Body of pancreas (tissue), 4 donors: Measurements from ENCODE around the gene GRID1. TPM values are rescaled to one million over a fixed set of nuclear protein-coding genes. Genes with fewer than 3 reads are reported as not detected.

Experiments
- ATAC-seq: fragments of 150-250 bp; one replicate; pipeline ENCODE4 v1.9.1; 2016
- DNase-seq, 4 donors: peaks; one replicate each; pipeline ENCODE4 v3.0.0-alpha.2; 2019
- H3K27ac ChIP-seq, 4 donors: fragments of 200-600 bp; sonication (generic); 1 replicate in 3 of 4; 2 replicates in 1 of 4; pipeline versions ENCODE4 v1.5.1 to v1.6.1; 2016 to 2019; ENCODE audit warnings: mild to moderate bottlenecking in 1 of 4, mixed read lengths in 1 of 4, moderate library complexity in 1 of 4
- H3K27me3 ChIP-seq, 2 donors: fragments of 200-600 bp; sonication (generic); one replicate each; pipeline ENCODE4 v1.6.0; 2016; ENCODE audit warnings: mild to moderate bottlenecking in 1 of 2
- H3K36me3 ChIP-seq, 2 donors: fragments of 200-600 bp; sonication (generic); replicated peaks in 1 of 2; 2 replicates each; pipeline ENCODE4 v1.5.1; 2016; ENCODE audit warnings: low read depth in 2 of 2; ENCODE audit not compliant: insufficient read depth in 1 of 2
- H3K4me1 ChIP-seq: fragments of 200-600 bp; sonication (generic); one replicate; pipeline ENCODE4 v1.6.0; 2016
- H3K4me3 ChIP-seq, 2 donors: fragments of 200-600 bp; sonication (generic); 1 replicate in 1 of 2; 2 replicates in 1 of 2; pipeline ENCODE4 v1.5.1; 2016 to 2019
- H3K9me3 ChIP-seq, 3 donors: fragments of 200-600 bp; sonication (generic); 1 replicate in 2 of 3; 2 replicates in 1 of 3; pipeline ENCODE4 v1.5.1; 2016
- CTCF ChIP-seq, 7 experiments: fragments of 450-650 bp in 4 of 7; fragments of 200-600 bp in 3 of 7; sonication (generic) in 3 of 7; IDR thresholded peaks; one replicate each; pipeline ENCODE4 v1.5.1; 2016 to 2019; ENCODE audit warnings: antibody characterized with exemption in 7 of 7
- POLR2A ChIP-seq, 3 donors: fragments of 450-650 bp; IDR thresholded peaks; one replicate each; pipeline ENCODE4 v1.6.1; 2016; ENCODE audit warnings: antibody characterized with exemption in 3 of 3, mild to moderate bottlenecking in 2 of 3
- WGBS, 2 donors: methylation state at CpG; one replicate each; pipeline ENCODE4 v1.1.5; 2017; 5-methylcytosine and 5-hydroxymethylcytosine counted together
- intact Hi-C: fragments of 100-400 bp; cut with DNase I; formaldehyde crosslinking; loops from one replicate; pipeline ENCODE4 v1.15.1; 2023
- total RNA-seq, 2 donors: library from RNA; depleted of rRNA; stranded (reverse); fragments of >200 nt; gene quantifications; one replicate each; pipeline ENCODE4 v1.1.0, GENCODE V29; 2016

GRID1 gene
- total RNA-seq, 2 donors from 2014 or later, result 1.0 to 1.6 TPM

- Histone ChIP-seq H3K4me3 (no peak overlapping the region), H3K4me1 (no peaks in the 10 kb centered on the region), H3K27me3 (no peaks in the 10 kb centered on the region), H3K9me3 (no peaks in the 10 kb centered on the region), H3K36me3 (no peaks in the 10 kb centered on the region), H3K27ac (no peak overlapping the region)
- TF ChIP-seq POLR2A (IDR thresholded peaks at IDR 0.05) (no peak), CTCF (IDR thresholded peaks at IDR 0.05) (no peak)
- DNase-seq (peak in 3 of 4 donors; percentile 28 to 58 (median 42)), ATAC-seq (no peak)
- 34 to 48% methylated on average over 3 of the region's 3 CpGs for WGBS, 2 donors
- intact Hi-C loops, result no loop called here
These were observed 363.4 kb downstream of the GRID1 start for GRCh38 chr10:86003201-86003621.

DNA sequence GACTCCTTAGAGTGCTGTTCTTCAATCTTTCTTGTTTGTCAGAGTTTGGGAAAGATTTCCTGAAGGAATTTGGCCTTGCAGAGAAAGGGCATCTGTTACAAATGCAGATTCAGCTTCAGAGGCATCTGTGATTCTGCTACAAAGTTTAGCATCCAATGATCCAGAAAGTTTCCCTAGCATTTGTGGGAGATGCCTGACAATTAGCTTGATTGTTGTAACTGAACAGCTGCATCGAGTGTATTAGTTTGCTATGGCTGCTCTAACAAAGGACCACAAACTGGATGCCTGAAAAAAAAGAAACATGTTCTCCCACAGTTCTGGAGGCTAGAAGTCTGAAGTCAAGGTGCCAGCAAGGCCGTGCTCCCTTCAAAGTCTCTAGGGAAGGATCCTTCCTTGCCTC is 365.1 kb downstream of the GRID1 start:
- TF ChIP-seq CTCF (IDR thresholded peaks at IDR 0.05) (no peak), POLR2A (IDR thresholded peaks at IDR 0.05) (no peak)
- ATAC-seq, result no peak
- intact Hi-C loops, result no loop called here
- Histone ChIP-seq H3K36me3 (no peaks in the 10 kb centered on the region), H3K27ac (no peak overlapping the region), H3K4me1 (no peaks in the 10 kb centered on the region), H3K9me3 (no peaks in the 10 kb centered on the region), H3K27me3 (no peaks in the 10 kb centered on the region), H3K4me3 (no peak overlapping the region)
- 81 to 94% methylated on average over 2 of the region's 2 CpGs for WGBS, 2 donors
- DNase-seq, result no peak

- intact Hi-C loops, result no loop called here
These were observed 369.1 kb downstream of the GRID1 start for GRCh38 chr10:85997544-85997943.

GRCh38 chr10:85995791-85996190 is 370.8 kb downstream of the GRID1 start:
- Histone ChIP-seq H3K4me3 (no peak overlapping the region), H3K4me1 (no peaks in the 10 kb centered on the region), H3K27me3 (no peaks in the 10 kb centered on the region), H3K36me3 (no peaks in the 10 kb centered on the region), H3K27ac (no peak overlapping the region), H3K9me3 (no peaks in the 10 kb centered on the region)
- peak; percentile 30 to 68 (median 56) for DNase-seq
- TF ChIP-seq POLR2A (IDR thresholded peaks at IDR 0.05) (no peak), CTCF (IDR thresholded peaks at IDR 0.05) (peak; percentile 8 to 62 (median 53))
- intact Hi-C loops, result no loop called here
- 23% methylated on average over 3 of the region's 3 CpGs for WGBS, 2 donors
- ATAC-seq, result peak; percentile 62

More at GRCh38 chr10:85997544-85997943, 369.1 kb downstream of the GRID1 start:
- H3K4me1 ChIP-seq, result no peaks in the 10 kb centered on the region
- H3K4me3 ChIP-seq, result no peak overlapping the region
- H3K27ac ChIP-seq, result no peak overlapping the region
- no peaks in the 10 kb centered on the region for H3K36me3 ChIP-seq
- no peaks in the 10 kb centered on the region for H3K9me3 ChIP-seq
- WGBS, 2 donors, result 91 to 94% methylated on average over 3 of the region's 3 CpGs
- DNase-seq (no peak), ATAC-seq (no peak)
- TF ChIP-seq CTCF (IDR thresholded peaks at IDR 0.05) (no peak), POLR2A (IDR thresholded peaks at IDR 0.05) (no peak)
- no peaks in the 10 kb centered on the region for H3K27me3 ChIP-seq

DNA sequence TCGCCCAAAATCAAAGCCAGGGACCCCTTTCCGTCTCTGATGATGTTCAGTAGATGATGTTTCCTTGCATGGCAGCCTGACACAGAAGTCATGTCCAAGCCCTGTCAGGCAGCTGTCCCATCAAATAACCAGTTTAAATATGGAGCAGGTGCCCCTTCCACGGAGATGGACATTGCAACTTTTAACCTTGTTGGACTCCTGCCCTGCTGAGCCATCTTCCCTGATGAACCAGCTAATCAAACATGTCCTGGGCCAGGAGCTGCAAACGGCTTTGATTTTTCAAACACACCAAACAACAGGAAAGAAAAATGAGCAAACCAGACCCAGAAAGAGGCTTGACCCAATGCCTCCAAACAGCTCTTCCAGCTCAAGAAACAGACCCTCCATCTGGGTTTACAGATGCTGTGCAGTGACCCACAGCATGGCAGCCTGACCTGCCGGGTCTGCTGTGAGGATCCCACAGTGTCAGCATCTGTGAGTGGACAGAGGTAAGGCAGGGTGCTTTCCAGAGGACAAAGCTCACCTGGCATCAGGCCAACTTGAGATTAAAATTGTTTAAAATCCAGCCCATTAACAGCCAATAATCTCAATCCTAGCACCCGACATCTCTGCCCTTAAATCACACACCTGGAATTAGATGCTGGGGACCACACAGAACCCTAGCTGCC is 372.6 kb downstream of the GRID1 start:
- intact Hi-C loops, result loop anchor here (5.0 kb wide), 1 partner anchor 378 kb away; no protein-coding TSS in a partner anchor

More for the DNA sequence above, 372.6 kb downstream of the GRID1 start:
- no peak overlapping the region for H3K4me3 ChIP-seq
- DNase-seq, result no peak
- H3K27me3 ChIP-seq, result no peaks in the 10 kb centered on the region
- TF ChIP-seq POLR2A (IDR thresholded peaks at IDR 0.05), result no peak
- no peak for TF ChIP-seq CTCF (IDR thresholded peaks at IDR 0.05)
- no peak for ATAC-seq
- 41 to 42% methylated on average over 6 of the region's 6 CpGs for WGBS, 2 donors
- no peaks in the 10 kb centered on the region for H3K9me3 ChIP-seq
- no peaks in the 10 kb centered on the region for H3K36me3 ChIP-seq
- no peaks in the 10 kb centered on the region for H3K4me1 ChIP-seq
- no peak overlapping the region for H3K27ac ChIP-seq
